HG02981 (cell line): Measurements from ENCODE around the gene SLC9A9.

ENCODE experiments used
- ATAC-seq: cut with Tn5 transposase; IDR thresholded peaks from one replicate; pipeline ENCODE4 v1.9.1; 2021; ENCODE audit warnings: mild to moderate bottlenecking, moderate library complexity; ENCODE audit not compliant: unreplicated experiment

SLC9A9 gene

GRCh38 chr3:143375698-143376097 lies 472.6 kb downstream of the SLC9A9 start:
- ATAC-seq, result no peak

GRCh38 chr3:143367171-143367570 lies 481.1 kb downstream of the SLC9A9 start:
- ATAC-seq, result no peak

- no peak for ATAC-seq
These were observed 481.6 kb downstream of the SLC9A9 start for GRCh38 chr3:143366672-143367071.

- ATAC-seq, result no peak
These were observed 484.3 kb downstream of the SLC9A9 start for GRCh38 chr3:143363949-143364348.

- ATAC-seq, result no peak
These were observed 485.0 kb downstream of the SLC9A9 start for GRCh38 chr3:143363276-143363675.

GRCh38 chr3:143362115-143362991 lies 485.9 kb downstream of the SLC9A9 start:
- no peak for ATAC-seq

- ATAC-seq, result no peak
These were observed 486.7 kb downstream of the SLC9A9 start for GRCh38 chr3:143361589-143361988.

- no peak for ATAC-seq
These were observed 488.0 kb downstream of the SLC9A9 start for GRCh38 chr3:143360244-143360643.

GRCh38 chr3:143358793-143359491 lies 489.3 kb downstream of the SLC9A9 start:
- ATAC-seq, result no peak

- no peak for ATAC-seq
These were observed 490.0 kb downstream of the SLC9A9 start for GRCh38 chr3:143358155-143358792.

GRCh38 chr3:143357700-143358099 lies 490.6 kb downstream of the SLC9A9 start:
- ATAC-seq, result no peak

- no peak for ATAC-seq
These were observed 491.4 kb downstream of the SLC9A9 start for GRCh38 chr3:143356839-143357238.

GRCh38 chr3:143354342-143354741 lies 493.9 kb downstream of the SLC9A9 start:
- ATAC-seq, result no peak

GRCh38 chr3:143352850-143353550 lies 495.3 kb downstream of the SLC9A9 start:
- no peak for ATAC-seq

GRCh38 chr3:143351895-143352608 lies 496.2 kb downstream of the SLC9A9 start:
- ATAC-seq, result no peak

- no peak for ATAC-seq
These were observed 496.9 kb downstream of the SLC9A9 start for GRCh38 chr3:143351354-143351753.

GRCh38 chr3:143349455-143349854 lies 498.8 kb downstream of the SLC9A9 start:
- ATAC-seq, result no peak

- no peak for ATAC-seq
These were observed 499.6 kb downstream of the SLC9A9 start for GRCh38 chr3:143348486-143349327.

- ATAC-seq, result no peak
These were observed 503.6 kb downstream of the SLC9A9 start for GRCh38 chr3:143344516-143345165.
